Thoracic aorta (tissue), 2 donors: ENCODE results near the gene ID4. TPM values are rescaled to one million over a fixed set of nuclear protein-coding genes. Genes with fewer than 3 reads are reported as not detected.

Source experiments
- ATAC-seq: fragments of 150-250 bp; one replicate; pipeline ENCODE4 v1.8.0; 2017; ENCODE audit warnings: low read depth; ENCODE audit not compliant: insufficient number of reproducible peaks, low FRiP score
- DNase-seq: peaks from one replicate; pipeline ENCODE4 v3.0.0-alpha.2; 2020; ENCODE audit warnings: low spot score
- H3K27ac ChIP-seq, 2 donors: fragments of 200-600 bp; sonication (generic); 1 replicate in 1 of 2; 2 replicates in 1 of 2; pipeline ENCODE4 v1.5.1; 2016; ENCODE audit warnings: mild to moderate bottlenecking in 2 of 2, moderate library complexity in 2 of 2
- H3K27me3 ChIP-seq: fragments of 200-600 bp; sonication (generic); replicated peaks from 2 replicates; pipeline ENCODE4 v1.6.0; 2016; ENCODE audit warnings: mild to moderate bottlenecking; ENCODE audit not compliant: insufficient read depth
- H3K36me3 ChIP-seq: fragments of 200-600 bp; sonication (generic); one replicate; pipeline ENCODE4 v1.5.1; 2016
- H3K4me1 ChIP-seq, 2 donors: fragments of 200-600 bp; sonication (generic); 1 replicate in 1 of 2; 2 replicates in 1 of 2; pipeline versions ENCODE4 v1.5.1 to v1.6.0; 2016; ENCODE audit warnings: low read depth in 2 of 2, mild to moderate bottlenecking in 1 of 2; ENCODE audit not compliant: control insufficient read depth in 1 of 2
- H3K4me3 ChIP-seq: fragments of 200-600 bp; sonication (generic); 2 replicates; pipeline ENCODE4 v1.5.1; 2016; ENCODE audit warnings: mild to moderate bottlenecking
- H3K9me3 ChIP-seq: fragments of 200-600 bp; sonication (generic); 2 replicates; pipeline ENCODE4 v1.5.1; 2016
- CTCF ChIP-seq: fragments of 200-600 bp; sonication (generic); IDR thresholded peaks from one replicate; pipeline ENCODE4 v1.5.1; 2019; ENCODE audit warnings: antibody characterized with exemption
- total RNA-seq, 2 donors: library from RNA; depleted of rRNA; stranded (reverse); fragments of >200 nt; gene quantifications; one replicate each; pipeline versions ENCODE4 v1.1.0 to v1.2.3, GENCODE V29; 2016

ID4 gene
- total RNA-seq, 2 donors from 2014 or later, result 83.3 to 130 TPM

- Histone ChIP-seq H3K27ac (no peak overlapping the region), H3K4me1 (peaks cover 0 to 4% of the 10 kb centered on the region in 2 donors), H3K27me3 (no peaks in the 10 kb centered on the region), H3K4me3 (no peak overlapping the region), H3K36me3 (no peaks in the 10 kb centered on the region), H3K9me3 (no peaks in the 10 kb centered on the region)
- TF ChIP-seq CTCF, result no peak
- DNase-seq, result no peak
- no peak for ATAC-seq
These were observed 23.2 kb downstream of the ID4 start for GRCh38 chr6:19860235-19860877.

- no peak for TF ChIP-seq CTCF
- Histone ChIP-seq H3K27me3 (no peaks in the 10 kb centered on the region), H3K4me3 (no peak overlapping the region), H3K9me3 (no peaks in the 10 kb centered on the region), H3K27ac (no peak overlapping the region), H3K4me1 (peaks cover 0 to 2% of the 10 kb centered on the region in 2 donors), H3K36me3 (no peaks in the 10 kb centered on the region)
- DNase-seq (no peak), ATAC-seq (no peak)
These were observed 27.1 kb downstream of the ID4 start for GRCh38 chr6:19864285-19864684.

- H3K4me3 ChIP-seq, result no peak overlapping the region
- no peak for ATAC-seq
These were observed 28.0 kb downstream of the ID4 start for GRCh38 chr6:19865178-19865577.

GRCh38 chr6:19866173-19866984, 29.2 kb downstream of the ID4 start:
- ATAC-seq, result no peak
- no peak for DNase-seq
- no peaks in the 10 kb centered on the region for H3K9me3 ChIP-seq
- H3K4me3 ChIP-seq, result no peak overlapping the region
- H3K27ac ChIP-seq, result no peak overlapping the region
- no peaks in the 10 kb centered on the region for H3K36me3 ChIP-seq
- H3K27me3 ChIP-seq, result no peaks in the 10 kb centered on the region
- no peaks in the 10 kb centered on the region for H3K4me1 ChIP-seq
- no peak for TF ChIP-seq CTCF

More at GRCh38 chr6:19865178-19865577, 28.0 kb downstream of the ID4 start:
- Histone ChIP-seq H3K4me1 (no peaks in the 10 kb centered on the region), H3K27ac (no peak overlapping the region), H3K9me3 (no peaks in the 10 kb centered on the region), H3K36me3 (no peaks in the 10 kb centered on the region), H3K27me3 (no peaks in the 10 kb centered on the region)
- no peak for TF ChIP-seq CTCF
- no peak for DNase-seq

- no peak for DNase-seq
- no peak overlapping the region for H3K27ac ChIP-seq
- no peak overlapping the region for H3K4me3 ChIP-seq
- TF ChIP-seq CTCF, result no peak
- no peaks in the 10 kb centered on the region for H3K9me3 ChIP-seq
- H3K4me1 ChIP-seq, result no peaks in the 10 kb centered on the region
- no peaks in the 10 kb centered on the region for H3K36me3 ChIP-seq
- no peaks in the 10 kb centered on the region for H3K27me3 ChIP-seq
- no peak for ATAC-seq
These were observed 29.9 kb downstream of the ID4 start for GRCh38 chr6:19866985-19867627.
